Mesothelial cell of epicardium (in vitro differentiated cells): Measurements from ENCODE around the gene ANKRD24. TPM values are rescaled to one million over a fixed set of nuclear protein-coding genes. Genes with fewer than 3 reads are reported as not detected.

Source experiments
- DNase-seq, 2 experiments: peaks; one replicate each; pipeline ENCODE4 v3.0.0; 2021; ENCODE audit warnings: low spot score in 2 of 2; ENCODE audit not compliant: unreplicated experiment in 2 of 2
- H3K27ac Mint-ChIP-seq: 2 replicates; pipeline ENCODE4 v1.8.0; 2021; ENCODE audit warnings: mixed read lengths
- H3K27me3 Mint-ChIP-seq: 2 replicates; pipeline ENCODE4 v1.8.0; 2021; ENCODE audit warnings: low read depth, mixed read lengths
- H3K36me3 Mint-ChIP-seq: 2 replicates; pipeline ENCODE4 v1.8.0; 2021; ENCODE audit warnings: mixed read lengths
- H3K4me1 Mint-ChIP-seq: 2 replicates; pipeline ENCODE4 v1.8.0; 2021; ENCODE audit warnings: mixed read lengths
- H3K4me3 Mint-ChIP-seq: 2 replicates; pipeline ENCODE4 v1.8.0; 2021; ENCODE audit warnings: mild to moderate bottlenecking, moderate library complexity, mixed read lengths
- H3K9me3 Mint-ChIP-seq: 2 replicates; pipeline ENCODE4 v1.8.0; 2021; ENCODE audit warnings: mixed read lengths
- CTCF ChIP-seq: fragments of 200-600 bp; sonication (generic); IDR thresholded peaks from one replicate; pipeline ENCODE4 v1.5.0; 2021; ENCODE audit warnings: antibody characterized with exemption; ENCODE audit not compliant: unreplicated experiment
- total RNA-seq: library from RNA; stranded (reverse); gene quantifications from 3 replicates; pipeline ENCODE4 v1.2.1, GENCODE V29; 2021

ANKRD24 gene
- total RNA-seq, 1 donor from 2014 or later: 0.98 TPM

DNA sequence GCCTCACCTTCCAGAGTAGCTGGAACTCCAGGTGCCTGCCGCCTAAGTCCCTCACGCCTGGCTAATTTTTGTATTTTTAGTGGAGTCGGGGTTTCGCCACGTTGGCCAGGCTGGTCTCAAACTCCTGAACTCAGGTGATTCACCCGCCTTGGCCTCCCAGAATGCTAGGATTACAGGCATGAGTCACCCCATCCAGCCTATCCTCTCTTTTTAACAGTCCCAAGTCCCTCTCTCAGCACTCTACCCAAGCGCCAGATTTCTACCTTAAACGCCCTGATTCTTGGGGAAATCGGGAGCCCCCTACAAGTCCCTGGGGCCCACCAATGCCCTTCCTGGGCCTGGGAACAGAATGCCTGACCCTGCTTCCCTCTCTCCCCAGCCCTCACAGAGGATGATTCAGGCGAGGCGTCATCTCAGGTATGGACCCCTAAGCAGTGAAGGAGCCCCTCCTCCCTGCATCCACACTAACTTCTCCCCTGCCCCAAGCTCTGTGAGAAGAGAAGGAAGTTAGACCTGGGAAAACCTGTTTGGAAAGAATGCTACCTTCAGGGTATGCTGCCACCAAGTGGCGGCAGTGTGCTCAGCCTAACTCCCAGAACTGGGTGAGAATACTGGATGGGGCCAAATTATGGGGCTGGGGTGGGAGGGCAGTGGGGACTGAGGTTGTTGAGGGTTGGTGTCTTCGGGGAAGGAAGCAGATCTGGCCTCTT, 26.1 kb downstream of the ANKRD24 start:
- TF ChIP-seq CTCF: no peak
- H3K36me3 Mint-ChIP-seq: no peaks in the 10 kb centered on the region
- H3K4me1 Mint-ChIP-seq: no peaks in the 10 kb centered on the region
- DNase-seq: no peak
- H3K4me3 Mint-ChIP-seq: no peak overlapping the region
- H3K27me3 Mint-ChIP-seq: peaks cover 19% of the 10 kb centered on the region
- no peaks in the 10 kb centered on the region for H3K9me3 Mint-ChIP-seq
- no peak overlapping the region for H3K27ac Mint-ChIP-seq

DNA sequence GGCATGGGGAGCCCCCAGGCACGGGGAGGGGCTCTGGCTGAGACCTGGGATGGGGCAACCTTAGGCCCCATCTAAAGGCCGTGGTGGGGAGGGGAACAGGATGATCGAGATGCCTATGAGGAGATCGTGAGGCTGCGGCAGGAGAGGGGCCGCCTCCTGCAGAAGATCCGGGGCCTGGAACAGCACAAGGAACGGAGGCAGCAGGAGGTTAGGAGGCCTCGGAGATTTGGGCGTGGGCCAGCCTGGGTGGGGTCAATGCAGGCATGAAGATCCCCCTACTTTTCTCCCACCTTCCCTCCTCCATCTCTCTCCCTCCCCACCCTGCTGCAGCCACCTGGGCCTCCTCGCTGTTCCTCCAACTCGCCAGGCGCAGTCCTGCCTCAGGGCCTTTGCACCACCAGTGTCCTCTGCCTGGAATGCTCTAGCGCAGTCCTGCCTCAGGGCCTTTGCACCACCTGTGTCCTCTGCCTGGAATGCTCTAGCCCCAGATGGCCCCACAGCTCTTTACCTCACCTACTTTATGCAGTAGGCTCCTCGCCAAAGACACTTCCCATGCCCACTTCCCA, 27.8 kb downstream of the ANKRD24 start:
- Mint-ChIP-seq H3K9me3 (no peaks in the 10 kb centered on the region), H3K36me3 (no peaks in the 10 kb centered on the region), H3K4me1 (no peaks in the 10 kb centered on the region), H3K4me3 (no peak overlapping the region), H3K27ac (no peak overlapping the region), H3K27me3 (peaks cover 29% of the 10 kb centered on the region)
- DNase-seq: no peak
- no peak for TF ChIP-seq CTCF

- H3K9me3 Mint-ChIP-seq: no peaks in the 10 kb centered on the region
- H3K27me3 Mint-ChIP-seq: peaks cover 26% of the 10 kb centered on the region
- TF ChIP-seq CTCF: no peak
- no peak overlapping the region for H3K4me3 Mint-ChIP-seq
- DNase-seq: no peak
- no peaks in the 10 kb centered on the region for H3K4me1 Mint-ChIP-seq
- no peaks in the 10 kb centered on the region for H3K36me3 Mint-ChIP-seq
- no peak overlapping the region for H3K27ac Mint-ChIP-seq
These were observed 30.6 kb downstream of the ANKRD24 start for GRCh38 chr19:4213116-4213515.

DNA sequence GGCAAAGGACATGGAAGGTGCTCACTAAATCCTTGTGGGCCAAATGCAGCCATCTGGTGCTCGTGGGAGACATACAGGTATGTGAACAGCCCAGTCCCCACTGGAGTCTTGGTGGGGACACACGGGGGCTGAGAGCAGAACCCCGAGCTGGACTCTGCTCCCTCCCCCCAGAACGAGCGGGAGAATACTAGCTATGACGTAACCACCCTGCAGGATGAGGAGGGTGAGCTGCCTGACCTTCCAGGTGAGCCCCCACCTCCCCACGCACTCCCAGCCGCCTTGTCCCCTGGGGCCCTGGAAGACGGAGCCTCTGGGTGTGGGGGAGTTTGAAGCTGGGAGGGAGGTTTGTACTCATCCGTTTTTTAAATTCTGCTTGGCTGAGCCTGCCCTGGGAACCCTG, 33.3 kb downstream of the ANKRD24 start:
- TF ChIP-seq CTCF: no peak

GRCh38 chr19:4216846-4217245, 34.4 kb downstream of the ANKRD24 start:
- no peaks in the 10 kb centered on the region for H3K9me3 Mint-ChIP-seq
- DNase-seq: no peak
- H3K4me3 Mint-ChIP-seq: no peak overlapping the region
- no peak overlapping the region for H3K27ac Mint-ChIP-seq
- no peaks in the 10 kb centered on the region for H3K4me1 Mint-ChIP-seq
- TF ChIP-seq CTCF: no peak
- H3K36me3 Mint-ChIP-seq: no peaks in the 10 kb centered on the region
- peaks cover 26% of the 10 kb centered on the region for H3K27me3 Mint-ChIP-seq

More for the DNA sequence above, 33.3 kb downstream of the ANKRD24 start:
- no peak for DNase-seq
- Mint-ChIP-seq H3K27ac (no peak overlapping the region), H3K27me3 (peaks cover 26% of the 10 kb centered on the region), H3K36me3 (no peaks in the 10 kb centered on the region), H3K9me3 (no peaks in the 10 kb centered on the region), H3K4me1 (no peaks in the 10 kb centered on the region), H3K4me3 (no peak overlapping the region)
